CD14-positive monocyte (primary cell): ENCODE data around the gene CHODL. TPM values are rescaled to one million over a fixed set of nuclear protein-coding genes. Genes with fewer than 3 reads are reported as not detected.

ENCODE experiments used
- DNase-seq, 3 donors: peaks; one replicate each; pipeline ENCODE4 v3.0.0-alpha.2; 2011 to 2022
- H2AFZ ChIP-seq: 2 replicates; pipeline ENCODE4 v1.6.0; 2012; ENCODE audit warnings: mild to moderate bottlenecking, low read depth, low read length, inconsistent platforms; ENCODE audit not compliant: insufficient read depth, poor library complexity, severe bottlenecking
- H3K27ac ChIP-seq, 2 donors: 1 replicate in 1 of 2; 2 replicates in 1 of 2; pipeline ENCODE4 v1.5.1; 2012 to 2013; ENCODE audit warnings: low read length in 2 of 2, control low read depth in 1 of 2, inconsistent platforms in 1 of 2, low read depth in 1 of 2, mild to moderate bottlenecking in 1 of 2
- H3K27me3 ChIP-seq, 2 donors: one replicate each; pipeline versions ENCODE4 v1.6.0 to v1.6.1; 2011 to 2013; ENCODE audit warnings: low read length in 2 of 2; ENCODE audit not compliant: control insufficient read depth in 2 of 2, insufficient read depth in 2 of 2
- H3K36me3 ChIP-seq, 2 donors: replicated peaks in 1 of 2; 1 replicate in 1 of 2; 2 replicates in 1 of 2; pipeline versions ENCODE4 v1.5.1 to v1.6.1; 2012 to 2013; ENCODE audit warnings: low read length in 2 of 2, control low read depth in 1 of 2, inconsistent platforms in 1 of 2, mild to moderate bottlenecking in 1 of 2; ENCODE audit not compliant: insufficient read depth in 2 of 2, control insufficient read depth in 1 of 2
- H3K4me1 ChIP-seq, 2 donors: 1 replicate in 1 of 2; 2 replicates in 1 of 2; pipeline versions ENCODE4 v1.5.1 to v1.6.1; 2012 to 2013; ENCODE audit warnings: low read length in 2 of 2, control low read depth in 1 of 2, inconsistent platforms in 1 of 2, mild to moderate bottlenecking in 1 of 2, moderate library complexity in 1 of 2; ENCODE audit not compliant: insufficient read depth in 2 of 2, control insufficient read depth in 1 of 2
- H3K4me2 ChIP-seq: replicated peaks from 2 replicates; pipeline ENCODE3; 2012; ENCODE audit warnings: low read length, moderate library complexity, mild to moderate bottlenecking; ENCODE audit not compliant: poor library complexity, severe bottlenecking; ENCODE audit errors: extremely low read depth
- H3K4me3 ChIP-seq, 3 experiments: fragments of 200-600 bp in 1 of 3; sonication (generic) in 1 of 3; replicated peaks in 1 of 3; 1 replicate in 2 of 3; 2 replicates in 1 of 3; pipeline ENCODE4 v1.5.1; 2011 to 2013; ENCODE audit warnings: low read length in 3 of 3, mild to moderate bottlenecking in 3 of 3, control low read depth in 2 of 3, low read depth in 2 of 3, inconsistent platforms in 1 of 3, moderate library complexity in 1 of 3
- H3K79me2 ChIP-seq: 2 replicates; pipeline ENCODE4 v1.6.0; 2012; ENCODE audit warnings: mild to moderate bottlenecking, control low read depth, inconsistent platforms, low read length, moderate library complexity; ENCODE audit not compliant: insufficient read depth
- H3K9ac ChIP-seq: 2 replicates; pipeline ENCODE4 v1.6.0; 2017; ENCODE audit warnings: low read length, mild to moderate bottlenecking; ENCODE audit not compliant: insufficient read depth, poor library complexity, severe bottlenecking
- H3K9me3 ChIP-seq, 2 donors: replicated peaks in 1 of 2; 1 replicate in 1 of 2; 2 replicates in 1 of 2; pipeline versions ENCODE4 v1.5.1 to v1.6.1; 2012 to 2013; ENCODE audit warnings: low read length in 2 of 2, control low read depth in 1 of 2; ENCODE audit not compliant: control insufficient read depth in 1 of 2, insufficient read depth in 1 of 2
- H4K20me1 ChIP-seq: 2 replicates; pipeline ENCODE4 v1.6.0; 2012; ENCODE audit warnings: mild to moderate bottlenecking, low read length, control low read depth, moderate library complexity; ENCODE audit not compliant: insufficient read depth
- H3K27ac Mint-ChIP-seq, 7 donors: one replicate each; pipeline ENCODE4 v1.8.0; 2020; ENCODE audit warnings: mild to moderate bottlenecking in 7 of 7, mixed read lengths in 7 of 7, moderate library complexity in 6 of 7, inconsistent platforms in 2 of 7
- H3K27me3 Mint-ChIP-seq, 3 donors: one replicate each; pipeline ENCODE4 v1.8.0; 2021 to 2022; ENCODE audit warnings: low read depth in 3 of 3, mild to moderate bottlenecking in 3 of 3, mixed read lengths in 3 of 3, moderate library complexity in 3 of 3, inconsistent platforms in 1 of 3
- H3K36me3 Mint-ChIP-seq, 2 donors: one replicate each; pipeline ENCODE4 v1.8.0; 2020; ENCODE audit warnings: mixed read lengths in 2 of 2, inconsistent platforms in 1 of 2, mild to moderate bottlenecking in 1 of 2
- H3K4me1 Mint-ChIP-seq: one replicate; pipeline ENCODE4 v1.8.0; 2020; ENCODE audit warnings: mild to moderate bottlenecking, mixed read lengths
- H3K4me3 Mint-ChIP-seq, 2 donors: one replicate each; pipeline ENCODE4 v1.8.0; 2020; ENCODE audit warnings: mild to moderate bottlenecking in 2 of 2, mixed read lengths in 2 of 2, moderate library complexity in 1 of 2
- H3K9me3 Mint-ChIP-seq, 7 donors: one replicate each; pipeline ENCODE4 v1.8.0; 2020 to 2022; ENCODE audit warnings: mixed read lengths in 7 of 7, mild to moderate bottlenecking in 6 of 7, moderate library complexity in 6 of 7, inconsistent platforms in 2 of 7
- CTCF ChIP-seq: fragments of 200-600 bp; IDR thresholded peaks from one replicate; pipeline ENCODE4 v1.8.0; 2022; ENCODE audit warnings: antibody characterized with exemption, mild to moderate bottlenecking
- WGBS: methylation state at CpG from one replicate; pipeline ENCODE4 v1.1.5; 2013; ENCODE audit warnings: missing lambda C conversion rate; ENCODE audit not compliant: insufficient coverage; 5-methylcytosine and 5-hydroxymethylcytosine counted together
- intact Hi-C, 2 donors: fragments of 100-400 bp; cut with micrococcal nuclease; formaldehyde crosslinking; loops; one replicate each; pipeline versions ENCODE4 v1.15.0 to v1.15.1; 2023
- polyA plus RNA-seq, 3 donors: library from polyadenylated mRNA; depleted of rRNA in 1 of 3; unstranded in 2 of 3; stranded (reverse) in 1 of 3; fragments of 300-500 nt in 2 of 3; fragments of >200 nt in 1 of 3; fragmentation: Illumina TruSeq in 2 of 3; gene quantifications; 1 replicate in 2 of 3; 2 replicates in 1 of 3; pipeline ENCODE4 v1.2.3, GENCODE V29; 2012 to 2021

CHODL gene
- polyA plus RNA-seq, 3 donors, result not detected

GRCh38 chr21:18269856-18270255, 25.2 kb downstream of the CHODL start:
- Mint-ChIP-seq H3K9me3 (peaks cover 0 to 3% (median 0%) of the 10 kb centered on the region in 7 donors), H3K27ac (no peak overlapping the region), H3K4me3 (no peak overlapping the region), H3K4me1 (no peaks in the 10 kb centered on the region), H3K27me3 (peaks cover 0 to 3% (median 1%) of the 10 kb centered on the region in 3 donors), H3K36me3 (no peaks in the 10 kb centered on the region)
- no peaks in the 10 kb centered on the region for H3K4me1 ChIP-seq
- TF ChIP-seq CTCF, result no peak
- no peaks in the 10 kb centered on the region for H3K79me2 ChIP-seq
- DNase-seq, result no peak
- H3K27ac ChIP-seq, result no peak overlapping the region
- H3K4me3 ChIP-seq, result no peak overlapping the region
- no peak overlapping the region for H3K9ac ChIP-seq
- no peaks in the 10 kb centered on the region for H3K36me3 ChIP-seq
- H4K20me1 ChIP-seq, result no peaks in the 10 kb centered on the region
- intact Hi-C loops, result no loop called here
- no peaks in the 10 kb centered on the region for H3K27me3 ChIP-seq
- no peak overlapping the region for H3K4me2 ChIP-seq
- H3K9me3 ChIP-seq, result no peaks in the 10 kb centered on the region
- WGBS, result 100% methylated on average over 5 of the region's 7 CpGs
- H2AFZ ChIP-seq, result no peak overlapping the region

- no peaks in the 10 kb centered on the region for H3K4me1 ChIP-seq
- H2AFZ ChIP-seq, result no peak overlapping the region
- no peak overlapping the region for H3K9ac ChIP-seq
- no peaks in the 10 kb centered on the region for H3K9me3 ChIP-seq
- H4K20me1 ChIP-seq, result no peaks in the 10 kb centered on the region
- TF ChIP-seq CTCF, result no peak
- no peaks in the 10 kb centered on the region for H3K36me3 Mint-ChIP-seq
- no CpG with 5 or more reads among the region's 4 CpGs for WGBS
- H3K9me3 Mint-ChIP-seq, result peaks cover 0 to 3% (median 0%) of the 10 kb centered on the region in 7 donors
- no peak overlapping the region for H3K27ac ChIP-seq
- H3K4me2 ChIP-seq, result no peak overlapping the region
- no peak overlapping the region for H3K27ac Mint-ChIP-seq
- H3K4me1 Mint-ChIP-seq, result no peaks in the 10 kb centered on the region
- peaks cover 0 to 3% (median 1%) of the 10 kb centered on the region in 3 donors for H3K27me3 Mint-ChIP-seq
- H3K79me2 ChIP-seq, result no peaks in the 10 kb centered on the region
- H3K4me3 ChIP-seq, result no peak overlapping the region
- no peak overlapping the region for H3K4me3 Mint-ChIP-seq
- no peaks in the 10 kb centered on the region for H3K36me3 ChIP-seq
- DNase-seq, result no peak
- no peaks in the 10 kb centered on the region for H3K27me3 ChIP-seq
- intact Hi-C loops, result no loop called here
These were observed 28.8 kb downstream of the CHODL start for GRCh38 chr21:18273400-18273799.
